Trophoblast cell (in vitro differentiated cells and primary cell): Measurements from ENCODE around the gene DCP1A.
A peak's percentile ranks its signal among the peaks of the same experiment; 100 is the strongest.

Experiments
- DNase-seq, 2 donors: peaks; one replicate each; pipeline ENCODE4 v3.0.0-alpha.2; 2016
- H2AFZ ChIP-seq: 2 replicates; pipeline ENCODE4 v1.6.1; 2013; ENCODE audit warnings: low read length, moderate library complexity, mild to moderate bottlenecking; ENCODE audit not compliant: insufficient read depth, poor library complexity
- H2AK5ac ChIP-seq: 2 replicates; pipeline ENCODE4 v1.6.1; 2013; ENCODE audit warnings: mild to moderate bottlenecking, low read length
- H2BK120ac ChIP-seq: 2 replicates; pipeline ENCODE4 v1.6.1; 2013; ENCODE audit warnings: low read length, mild to moderate bottlenecking, moderate library complexity; ENCODE audit not compliant: insufficient read depth, poor library complexity
- H2BK12ac ChIP-seq: 2 replicates; pipeline ENCODE4 v1.6.1; 2013; ENCODE audit warnings: mild to moderate bottlenecking, low read length, moderate library complexity
- H2BK5ac ChIP-seq: 2 replicates; pipeline ENCODE4 v1.6.1; 2013; ENCODE audit warnings: low read length, low read depth, moderate library complexity, mild to moderate bottlenecking; ENCODE audit not compliant: poor library complexity
- H3K14ac ChIP-seq: 2 replicates; pipeline ENCODE4 v1.6.1; 2013; ENCODE audit warnings: mild to moderate bottlenecking, low read length
- H3K18ac ChIP-seq: 2 replicates; pipeline ENCODE4 v1.6.1; 2013; ENCODE audit warnings: mild to moderate bottlenecking, low read length
- H3K23ac ChIP-seq: 2 replicates; pipeline ENCODE4 v1.6.1; 2013; ENCODE audit warnings: low read length
- H3K27ac ChIP-seq: 2 replicates; pipeline ENCODE4 v1.5.1; 2013; ENCODE audit warnings: low read depth, mild to moderate bottlenecking, inconsistent platforms, low read length, moderate library complexity
- H3K27me3 ChIP-seq: 2 replicates; pipeline ENCODE4 v1.6.1; 2013; ENCODE audit warnings: inconsistent platforms, mild to moderate bottlenecking, low read length, moderate library complexity; ENCODE audit not compliant: insufficient read depth
- H3K36me3 ChIP-seq, 2 experiments: 1 replicate in 1 of 2; 2 replicates in 1 of 2; pipeline ENCODE4 v1.6.1; 2013; ENCODE audit warnings: low read length in 2 of 2, mild to moderate bottlenecking in 2 of 2, moderate library complexity in 1 of 2; ENCODE audit not compliant: insufficient read depth in 2 of 2, control insufficient read depth in 1 of 2
- H3K4ac ChIP-seq: 2 replicates; pipeline ENCODE4 v1.6.1; 2013; ENCODE audit warnings: low read depth, mild to moderate bottlenecking, low read length, moderate library complexity
- H3K4me1 ChIP-seq, 2 experiments: 1 replicate in 1 of 2; 2 replicates in 1 of 2; pipeline ENCODE4 v1.6.1; 2013; ENCODE audit warnings: low read length in 2 of 2, mild to moderate bottlenecking in 2 of 2, moderate library complexity in 1 of 2; ENCODE audit not compliant: insufficient read depth in 2 of 2, control insufficient read depth in 1 of 2
- H3K4me2 ChIP-seq: 2 replicates; pipeline ENCODE4 v1.6.1; 2013; ENCODE audit warnings: inconsistent platforms, mild to moderate bottlenecking, low read length, moderate library complexity
- H3K4me3 ChIP-seq: 2 replicates; pipeline ENCODE4 v1.5.1; 2013; ENCODE audit warnings: mild to moderate bottlenecking, low read depth, low read length, inconsistent platforms
- H3K79me1 ChIP-seq: one replicate; pipeline ENCODE4 v1.6.1; 2013; ENCODE audit warnings: low read length
- H3K79me2 ChIP-seq: 2 replicates; pipeline ENCODE4 v1.6.1; 2013; ENCODE audit warnings: low read length, mild to moderate bottlenecking; ENCODE audit not compliant: control insufficient read depth, insufficient read depth, poor library complexity
- H3K9ac ChIP-seq: 2 replicates; pipeline ENCODE4 v1.6.1; 2013; ENCODE audit warnings: mild to moderate bottlenecking, low read length
- H3K9me3 ChIP-seq: 2 replicates; pipeline ENCODE4 v1.6.1; 2013; ENCODE audit warnings: low read depth, mild to moderate bottlenecking, control low read depth, inconsistent platforms, low read length; ENCODE audit not compliant: insufficient read depth
- H4K12ac ChIP-seq: 2 replicates; pipeline ENCODE4 v1.6.1; 2013; ENCODE audit warnings: low read depth, mild to moderate bottlenecking, low read length, moderate library complexity
- H4K8ac ChIP-seq: 2 replicates; pipeline ENCODE4 v1.6.1; 2013; ENCODE audit warnings: low read depth, mild to moderate bottlenecking, low read length, moderate library complexity
- H4K91ac ChIP-seq: one replicate; pipeline ENCODE4 v1.6.1; 2013; ENCODE audit warnings: low read depth, mild to moderate bottlenecking, low read length, moderate library complexity
- WGBS: extraction: QIAGEN DNeasy Blood & Tissue Kit; methylation state at CpG from one replicate; pipeline ENCODE4 v1.1.7; 2013; ENCODE audit warnings: missing lambda C conversion rate; ENCODE audit not compliant: insufficient read length, insufficient coverage; ENCODE audit errors: extremely low coverage; 5-methylcytosine and 5-hydroxymethylcytosine counted together

DCP1A gene

GRCh38 chr3:53379898-53380297 lies 32.6 kb upstream of the DCP1A start:
- H2BK12ac ChIP-seq = no peak overlapping the region
- no CpG with 5 or more reads among the region's 1 CpG for WGBS
- H2BK120ac ChIP-seq = no peak overlapping the region

GRCh38 chr3:53377794-53378193 lies 30.5 kb upstream of the DCP1A start:
- Histone ChIP-seq H4K91ac (no peak overlapping the region), H3K79me2 (no peaks in the 10 kb centered on the region), H3K27ac (no peak overlapping the region), H4K12ac (no peak overlapping the region), H2BK5ac (no peak overlapping the region), H3K4me2 (no peak overlapping the region), H2BK12ac (no peak overlapping the region), H3K36me3 (no peaks in the 10 kb centered on the region), H2AFZ (no peak overlapping the region), H3K23ac (no peak overlapping the region), H2AK5ac (no peak overlapping the region), H3K4me3 (no peak overlapping the region), H3K9ac (no peak overlapping the region), H4K8ac (no peak overlapping the region), H3K4ac (no peak overlapping the region), H3K27me3 (no peaks in the 10 kb centered on the region), H3K14ac (no peak overlapping the region), H3K9me3 (no peaks in the 10 kb centered on the region), H3K18ac (no peak overlapping the region), H2BK120ac (no peak overlapping the region), H3K4me1 (no peaks in the 10 kb centered on the region), H3K79me1 (no peaks in the 10 kb centered on the region)
- DNase-seq = no peak
- no CpG with 5 or more reads among the region's 4 CpGs for WGBS

More at GRCh38 chr3:53379898-53380297, 32.6 kb upstream of the DCP1A start:
- H3K79me2 ChIP-seq = no peaks in the 10 kb centered on the region
- no peak overlapping the region for H3K18ac ChIP-seq
- H3K9me3 ChIP-seq = no peaks in the 10 kb centered on the region
- H3K4ac ChIP-seq = no peak overlapping the region
- no peak overlapping the region for H3K27ac ChIP-seq
- no peak overlapping the region for H3K9ac ChIP-seq
- no peak overlapping the region for H4K12ac ChIP-seq
- H3K23ac ChIP-seq = no peak overlapping the region
- DNase-seq = no peak
- no peaks in the 10 kb centered on the region for H3K4me1 ChIP-seq
- no peak overlapping the region for H3K14ac ChIP-seq
- no peak overlapping the region for H4K91ac ChIP-seq
- H2AFZ ChIP-seq = no peak overlapping the region
- no peak overlapping the region for H2BK5ac ChIP-seq
- no peak overlapping the region for H3K4me3 ChIP-seq
- no peaks in the 10 kb centered on the region for H3K36me3 ChIP-seq
- no peaks in the 10 kb centered on the region for H3K79me1 ChIP-seq
- H3K27me3 ChIP-seq = no peaks in the 10 kb centered on the region
- H4K8ac ChIP-seq = no peak overlapping the region
- H2AK5ac ChIP-seq = no peak overlapping the region
- no peak overlapping the region for H3K4me2 ChIP-seq

- no peak overlapping the region for H2AK5ac ChIP-seq
- H2AFZ ChIP-seq = no peak overlapping the region
- no peak overlapping the region for H2BK120ac ChIP-seq
- no peak overlapping the region for H3K18ac ChIP-seq
- DNase-seq = no peak
- no peak overlapping the region for H4K8ac ChIP-seq
- no peaks in the 10 kb centered on the region for H3K4me1 ChIP-seq
- H3K4ac ChIP-seq = no peak overlapping the region
- no peak overlapping the region for H2BK5ac ChIP-seq
- no peak overlapping the region for H2BK12ac ChIP-seq
- H3K4me3 ChIP-seq = no peak overlapping the region
- H3K27me3 ChIP-seq = no peaks in the 10 kb centered on the region
- H3K79me2 ChIP-seq = no peaks in the 10 kb centered on the region
- H3K23ac ChIP-seq = no peak overlapping the region
- no peaks in the 10 kb centered on the region for H3K79me1 ChIP-seq
- no peak overlapping the region for H3K9ac ChIP-seq
- H3K36me3 ChIP-seq = no peaks in the 10 kb centered on the region
- H3K9me3 ChIP-seq = no peaks in the 10 kb centered on the region
- H3K14ac ChIP-seq = no peak overlapping the region
- WGBS = no CpG with 5 or more reads among the region's 3 CpGs
- H3K27ac ChIP-seq = no peak overlapping the region
- H4K91ac ChIP-seq = no peak overlapping the region
- H3K4me2 ChIP-seq = no peak overlapping the region
- no peak overlapping the region for H4K12ac ChIP-seq
Measured at GRCh38 chr3:53376679-53377078, 29.3 kb upstream of the DCP1A start.

GRCh38 chr3:53375019-53375418 lies 27.7 kb upstream of the DCP1A start:
- Histone ChIP-seq H3K23ac (no peak overlapping the region), H3K4me1 (no peaks in the 10 kb centered on the region), H3K36me3 (no peaks in the 10 kb centered on the region), H2AFZ (no peak overlapping the region), H3K27ac (no peak overlapping the region), H3K27me3 (no peaks in the 10 kb centered on the region), H3K4me3 (no peak overlapping the region), H3K18ac (no peak overlapping the region), H4K91ac (no peak overlapping the region), H3K79me1 (no peaks in the 10 kb centered on the region), H4K12ac (no peak overlapping the region), H4K8ac (no peak overlapping the region), H3K4ac (no peak overlapping the region), H2BK120ac (no peak overlapping the region), H3K9ac (no peak overlapping the region), H3K14ac (no peak overlapping the region), H2BK12ac (no peak overlapping the region), H2BK5ac (no peak overlapping the region), H3K79me2 (no peaks in the 10 kb centered on the region), H3K9me3 (no peaks in the 10 kb centered on the region), H3K4me2 (no peak overlapping the region), H2AK5ac (no peak overlapping the region)
- peak; percentile 54 to 81 for DNase-seq
- WGBS = no CpG with 5 or more reads among the region's 8 CpGs
